Measurements from ENCODE around the gene NECTIN1.

GRCh38 chr11:119697445-119697844 is 31.6 kb downstream of the NECTIN1 start:
- TF ChIP-seq EZH2 (IDR thresholded peaks at IDR 0.05; ENCODE audit: insufficient read depth, poor library complexity, severe bottlenecking) (no peak), EZH2phosphoT487 (IDR thresholded peaks at IDR 0.05; ENCODE audit: insufficient read depth, low read depth) (no peak)
